ENCODE data around the gene SNRPD3.

DNA sequence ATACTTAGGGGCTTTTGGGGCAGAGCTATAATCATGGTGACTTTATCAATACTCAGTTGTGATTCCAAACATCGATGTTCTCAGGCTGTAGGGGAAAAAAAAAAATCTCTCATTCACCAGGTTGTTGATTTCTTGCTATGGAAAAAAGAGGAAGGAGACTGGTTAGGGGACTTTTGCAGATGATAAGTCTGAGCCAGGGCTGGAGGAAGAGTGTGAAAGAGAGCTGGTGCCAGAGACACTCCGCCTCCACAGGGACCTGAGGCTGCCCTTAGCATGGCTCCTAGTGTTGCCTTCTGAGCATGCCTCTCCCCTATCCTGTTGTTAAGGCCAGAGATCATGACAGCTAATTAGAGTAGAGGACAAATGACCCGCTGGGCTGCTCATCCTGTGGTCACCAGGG lies 43.8 kb upstream of the SNRPD3 start:
- TF ChIP-seq POLR2A (IDR thresholded peaks at IDR 0.05), result no peak
- TF ChIP-seq, protein P1, sequence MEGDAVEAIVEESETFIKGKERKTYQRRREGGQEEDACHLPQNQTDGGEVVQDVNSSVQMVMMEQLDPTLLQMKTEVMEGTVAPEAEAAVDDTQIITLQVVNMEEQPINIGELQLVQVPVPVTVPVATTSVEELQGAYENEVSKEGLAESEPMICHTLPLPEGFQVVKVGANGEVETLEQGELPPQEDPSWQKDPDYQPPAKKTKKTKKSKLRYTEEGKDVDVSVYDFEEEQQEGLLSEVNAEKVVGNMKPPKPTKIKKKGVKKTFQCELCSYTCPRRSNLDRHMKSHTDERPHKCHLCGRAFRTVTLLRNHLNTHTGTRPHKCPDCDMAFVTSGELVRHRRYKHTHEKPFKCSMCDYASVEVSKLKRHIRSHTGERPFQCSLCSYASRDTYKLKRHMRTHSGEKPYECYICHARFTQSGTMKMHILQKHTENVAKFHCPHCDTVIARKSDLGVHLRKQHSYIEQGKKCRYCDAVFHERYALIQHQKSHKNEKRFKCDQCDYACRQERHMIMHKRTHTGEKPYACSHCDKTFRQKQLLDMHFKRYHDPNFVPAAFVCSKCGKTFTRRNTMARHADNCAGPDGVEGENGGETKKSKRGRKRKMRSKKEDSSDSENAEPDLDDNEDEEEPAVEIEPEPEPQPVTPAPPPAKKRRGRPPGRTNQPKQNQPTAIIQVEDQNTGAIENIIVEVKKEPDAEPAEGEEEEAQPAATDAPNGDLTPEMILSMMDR (IDR thresholded peaks at IDR 0.05), result no peak
